H1 (cell line): ENCODE measurements around the gene AFAP1L1. TPM values are rescaled to one million over a fixed set of nuclear protein-coding genes. Genes with fewer than 3 reads are reported as not detected.

Experiments
- BRCA1 ChIP-seq: IDR thresholded peaks from 2 replicates; pipeline ENCODE4 v1.6.1; 2012; ENCODE audit warnings: low read depth, low read length, improper control_type of control experiment
- CTCF ChIP-seq, 3 experiments: IDR thresholded peaks; 1 replicate in 2 of 3; 2 replicates in 1 of 3; pipeline versions ENCODE4 v1.5.1 to v1.6.1; 2011; ENCODE audit warnings: low read length in 3 of 3, mild to moderate bottlenecking in 3 of 3, inconsistent platforms in 2 of 3, low read depth in 1 of 3, moderate library complexity in 1 of 3; ENCODE audit not compliant: insufficient read depth in 1 of 3; ENCODE audit errors: control extremely low read depth in 1 of 3
- HDAC2 ChIP-seq, 2 experiments: fragments of 300-600 bp in 1 of 2; sonication (generic) in 1 of 2; IDR thresholded peaks; 2 replicates each; pipeline ENCODE4 v1.6.1; 2011 to 2012; ENCODE audit warnings: low read depth in 2 of 2, low read length in 2 of 2, mild to moderate bottlenecking in 2 of 2, moderate library complexity in 2 of 2, borderline replicate concordance in 1 of 2, inconsistent platforms in 1 of 2
- PHF8 ChIP-seq: fragments of 200-600 bp; sonication (generic); conservative IDR thresholded peaks from 2 replicates; pipeline ENCODE4 v1.7.1; 2012; ENCODE audit warnings: low read depth, mild to moderate bottlenecking, inconsistent platforms, low read length, moderate library complexity
- polyA plus RNA-seq, 7 experiments: library from polyadenylated mRNA; depleted of rRNA in 3 of 7; stranded (reverse) in 5 of 7; unstranded in 2 of 7; fragments of >200 nt in 5 of 7; fragments of 200-250 nt in 2 of 7; gene quantifications; 1 replicate in 5 of 7; 2 replicates in 1 of 7; 4 replicates in 1 of 7; pipeline versions ENCODE4 v1.2.1 to v1.2.3, GENCODE V29; 2011 to 2013; ENCODE audit warnings: missing spikeins in 2 of 7, mixed read lengths in 2 of 7
- total RNA-seq: library from RNA; stranded (reverse); fragmentation: NEBNext Ultra II Directional; extraction: Animal tissue kit (Norgen Biotek cat#: 25700); gene quantifications from 2 replicates; pipeline ENCODE4 v1.2.1, GENCODE V29; 2021

Gene AFAP1L1
- total and polyA plus RNA-seq, 2 of the 8 experiments (the other 6 are each of a cell fraction or from before 2014, with no cell fraction given) = 0.79 to 4.7 TPM

DNA sequence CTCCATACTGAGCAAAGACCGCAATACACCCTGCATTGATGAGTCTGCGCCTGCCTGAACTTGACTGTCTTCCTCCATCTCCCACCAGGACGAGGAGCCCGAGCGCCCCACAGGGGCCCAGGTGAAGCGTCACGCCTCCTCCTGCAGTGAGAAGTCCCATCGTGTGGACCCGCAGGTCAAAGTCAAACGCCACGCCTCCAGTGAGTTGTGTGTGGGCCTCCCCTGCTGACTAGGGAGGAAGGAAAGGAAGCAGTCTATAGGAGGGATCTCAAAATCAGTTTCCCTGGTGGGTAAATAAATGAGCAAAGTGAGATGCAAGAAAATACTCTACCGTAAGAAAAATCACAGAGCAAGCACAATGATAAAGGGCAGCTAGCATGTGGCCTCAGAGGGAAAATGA, 50.9 kb downstream of the AFAP1L1 start (continued):
- 0 out of 4 replicates have a peak, but pooled peaks of 1 of the 3 experiments have one; percentile 3 for TF ChIP-seq CTCF (IDR thresholded peaks at IDR 0.05; ENCODE audit: control extremely low read depth in 1 of 3, insufficient read depth in 1 of 3, low read depth in 1 of 3, low read length in 3 of 3)
- no peak for TF ChIP-seq HDAC2 (IDR thresholded peaks at IDR 0.05; ENCODE audit: borderline replicate concordance in 1 of 2, low read depth in 2 of 2, low read length in 2 of 2)
- TF ChIP-seq BRCA1 = no peak
- no peak for TF ChIP-seq PHF8
